MCF 10A (cell line): ENCODE measurements around the gene NHSL2. TPM values are rescaled to one million over a fixed set of nuclear protein-coding genes. Genes with fewer than 3 reads are reported as not detected.

Source experiments
- BruUV-seq: library from RNA; stranded (reverse); fragments of 400-500 nt; replicated peaks from 2 replicates; lab custom pipeline; 2021; lab: Mats Ljungman, UMichigan
- CTCF ChIA-PET: fragments of 300-600 bp; sonication (Branson Sonifier 250); formaldehyde crosslinking; extraction: SDS; loops from one replicate; lab custom pipeline; 2021; ENCODE audit warnings: antibody characterized with exemption, inconsistent platforms; lab: Yijun Ruan, JAX
- POLR2A ChIA-PET: fragments of 300-600, 350-650 bp; sonication (Branson Sonifier 250); formaldehyde crosslinking; extraction: SDS; loops from one replicate; lab custom pipeline; 2020; ENCODE audit warnings: antibody characterized with exemption, inconsistent platforms; lab: Yijun Ruan, JAX
- DNase-seq: peaks from one replicate; pipeline ENCODE4 v3.0.0-alpha.2; 2018; ENCODE audit not compliant: unreplicated experiment
- H3K27ac Mint-ChIP-seq: one replicate; pipeline ENCODE4 v1.8.0; 2022; ENCODE audit warnings: mild to moderate bottlenecking, low read depth, mixed read lengths; ENCODE audit not compliant: unreplicated experiment
- H3K27me3 Mint-ChIP-seq: one replicate; pipeline ENCODE4 v1.8.0; 2022; ENCODE audit warnings: mixed read lengths; ENCODE audit not compliant: insufficient read depth, unreplicated experiment
- H3K36me3 Mint-ChIP-seq: one replicate; pipeline ENCODE4 v1.8.0; 2022; ENCODE audit warnings: mild to moderate bottlenecking, moderate library complexity, mixed read lengths; ENCODE audit not compliant: insufficient read depth, unreplicated experiment
- H3K4me1 Mint-ChIP-seq: one replicate; pipeline ENCODE4 v1.8.0; 2022; ENCODE audit warnings: mixed read lengths; ENCODE audit not compliant: insufficient read depth, unreplicated experiment
- H3K4me3 Mint-ChIP-seq: one replicate; pipeline ENCODE4 v1.8.0; 2022; ENCODE audit warnings: mild to moderate bottlenecking, moderate library complexity, mixed read lengths; ENCODE audit not compliant: unreplicated experiment
- H3K9me3 Mint-ChIP-seq: one replicate; pipeline ENCODE4 v1.8.0; 2022; ENCODE audit warnings: mixed read lengths; ENCODE audit not compliant: unreplicated experiment
- CTCF ChIP-seq: fragments of 200-600 bp; IDR thresholded peaks from one replicate; pipeline ENCODE4 v1.8.0; 2022; ENCODE audit warnings: antibody characterized with exemption, mild to moderate bottlenecking; ENCODE audit not compliant: unreplicated experiment
- intact Hi-C: fragments of 100-400 bp; cut with micrococcal nuclease; formaldehyde crosslinking; loops from 2 replicates; pipeline ENCODE4 v1.14.1; 2022
- total RNA-seq: library from RNA; stranded (reverse); gene quantifications from 2 replicates; pipeline ENCODE4 v1.2.3, GENCODE V29; 2022

Gene NHSL2
- total RNA-seq, 1 experiment from 2014 or later: not detected

- POLR2A ChIA-PET: no interaction called here
- no peak overlapping the region for H3K27ac Mint-ChIP-seq
- no peaks in the 10 kb centered on the region for H3K36me3 Mint-ChIP-seq
- no peak for TF ChIP-seq CTCF
- DNase-seq: no peak
- BruUV-seq: no TSS peak
- H3K4me3 Mint-ChIP-seq: no peak overlapping the region
- intact Hi-C loops: no loop called here
- no peaks in the 10 kb centered on the region for H3K4me1 Mint-ChIP-seq
- CTCF ChIA-PET: no interaction called here
- H3K27me3 Mint-ChIP-seq: peaks cover 58% of the 10 kb centered on the region
- peaks cover 5% of the 10 kb centered on the region for H3K9me3 Mint-ChIP-seq
Measured at GRCh38 chrX:71885099-71885498, 25.5 kb upstream of the NHSL2 start.

DNA sequence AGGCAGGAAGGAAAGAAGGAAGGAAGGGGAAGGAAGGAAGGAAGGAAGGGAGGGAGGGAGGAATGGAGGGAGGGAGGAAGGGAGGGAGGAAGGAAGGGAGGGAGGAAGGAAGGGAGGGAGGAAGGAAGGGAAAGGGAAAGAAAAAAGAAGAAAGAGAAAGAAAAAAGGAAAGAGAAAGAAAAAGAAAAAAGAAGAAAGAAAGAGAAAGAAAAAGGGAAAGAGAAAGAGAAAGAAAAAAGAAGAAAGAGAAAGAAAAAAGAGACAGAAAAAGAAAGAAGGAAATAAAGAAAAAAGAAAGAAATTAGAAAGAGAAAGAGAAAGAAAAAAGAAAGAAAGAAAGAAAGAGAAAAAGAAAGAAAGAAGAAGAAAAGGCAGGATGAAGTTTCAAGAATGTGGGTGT lies 15.0 kb upstream of the NHSL2 start:
- Mint-ChIP-seq H3K36me3 (no peaks in the 10 kb centered on the region), H3K27ac (no peak overlapping the region), H3K27me3 (peaks cover 82% of the 10 kb centered on the region), H3K4me3 (no peak overlapping the region), H3K9me3 (no peaks in the 10 kb centered on the region), H3K4me1 (no peaks in the 10 kb centered on the region)
- POLR2A ChIA-PET: no interaction called here
- no peak for TF ChIP-seq CTCF
- BruUV-seq: no TSS peak
- intact Hi-C loops: no loop called here
- CTCF ChIA-PET: no interaction called here
- DNase-seq: no peak

GRCh38 chrX:71906144-71906543 lies 4.5 kb upstream of the NHSL2 start:
- peaks cover 62% of the 10 kb centered on the region for H3K27me3 Mint-ChIP-seq
- no peaks in the 10 kb centered on the region for H3K36me3 Mint-ChIP-seq
- CTCF ChIA-PET: no interaction called here
- no peak for DNase-seq
- H3K27ac Mint-ChIP-seq: no peak overlapping the region
- no TSS peak for BruUV-seq
- POLR2A ChIA-PET: no interaction called here
- TF ChIP-seq CTCF: no peak
- no peak overlapping the region for H3K4me3 Mint-ChIP-seq
- H3K4me1 Mint-ChIP-seq: no peaks in the 10 kb centered on the region
- no peaks in the 10 kb centered on the region for H3K9me3 Mint-ChIP-seq
- intact Hi-C loops: no loop called here

- BruUV-seq: no TSS peak
- POLR2A ChIA-PET: no interaction called here
Measured at GRCh38 chrX:71908387-71908786, 2.3 kb upstream of the NHSL2 start.

More at GRCh38 chrX:71908387-71908786, 2.3 kb upstream of the NHSL2 start:
- H3K36me3 Mint-ChIP-seq: no peaks in the 10 kb centered on the region
- H3K9me3 Mint-ChIP-seq: no peaks in the 10 kb centered on the region
- peaks cover 61% of the 10 kb centered on the region for H3K27me3 Mint-ChIP-seq
- DNase-seq: no peak
- H3K4me1 Mint-ChIP-seq: no peaks in the 10 kb centered on the region
- CTCF ChIA-PET: no interaction called here
- intact Hi-C loops: no loop called here
- H3K4me3 Mint-ChIP-seq: no peak overlapping the region
- TF ChIP-seq CTCF: no peak
- H3K27ac Mint-ChIP-seq: no peak overlapping the region
